SK-N-SH treated with all-trans-retinoic acid at 6 μM for 48 hours (cell line): ENCODE measurements around the gene ZNF212.
A peak's percentile ranks its signal among the peaks of the same experiment; 100 is the strongest.

ENCODE experiments used
- ATAC-seq: fragments of 200-7000 bp; cut with Tn5 transposase; 3 replicates; pipeline ENCODE4 v1.9.1; 2020; ENCODE audit warnings: mild to moderate bottlenecking, moderate library complexity
- BACH2 ChIP-seq: fragments of 250-450 bp; sonication (Bioruptor Pico); IDR thresholded peaks from 2 replicates; pipeline ENCODE4 v1.9.0; 2021; ENCODE audit warnings: mild to moderate bottlenecking, borderline replicate concordance
- CSDC2 ChIP-seq: fragments of 250-450 bp; sonication (Bioruptor Pico); IDR thresholded peaks from 2 replicates; pipeline ENCODE4 v1.5.0; 2020; ENCODE audit warnings: mild to moderate bottlenecking, moderate library complexity
- ESRRG ChIP-seq: fragments of 250-450 bp; sonication (Bioruptor Pico); IDR thresholded peaks from 2 replicates; pipeline ENCODE4 v1.6.1; 2021; ENCODE audit warnings: mild to moderate bottlenecking
- GLIS3 ChIP-seq: fragments of 250-450 bp; sonication (Bioruptor Pico); IDR thresholded peaks from 2 replicates; pipeline ENCODE4 v1.5.0; 2020; ENCODE audit warnings: mild to moderate bottlenecking, moderate library complexity
- ISL1 ChIP-seq: fragments of 250-450 bp; sonication (Bioruptor Pico); IDR thresholded peaks from 2 replicates; pipeline ENCODE4 v2.1.2; 2022; ENCODE audit warnings: mild to moderate bottlenecking, moderate library complexity
- PPARA ChIP-seq: fragments of 250-450 bp; sonication (Bioruptor Pico); IDR thresholded peaks from 2 replicates; pipeline ENCODE4 v1.5.0; 2020; ENCODE audit warnings: mild to moderate bottlenecking, borderline replicate concordance
- RARB ChIP-seq: fragments of 250-450 bp; sonication (Bioruptor Pico); IDR thresholded peaks from 2 replicates; pipeline ENCODE4 v1.8.0; 2021; ENCODE audit warnings: mild to moderate bottlenecking, moderate library complexity
- SNAI2 ChIP-seq: fragments of 250-450 bp; sonication (Bioruptor Pico); IDR thresholded peaks from 2 replicates; pipeline ENCODE4 v1.5.0; 2020; ENCODE audit warnings: mild to moderate bottlenecking, moderate library complexity
- TCF4 ChIP-seq: fragments of 250-450 bp; sonication (Bioruptor Pico); IDR thresholded peaks from 2 replicates; pipeline ENCODE4 v1.8.0; 2021; ENCODE audit warnings: mild to moderate bottlenecking, moderate library complexity, borderline replicate concordance
- ZC3H10 ChIP-seq: fragments of 250-450 bp; sonication (Bioruptor Pico); IDR thresholded peaks from 2 replicates; pipeline ENCODE4 v1.5.1; 2021; ENCODE audit warnings: mild to moderate bottlenecking, moderate library complexity
- ZFP3 ChIP-seq: fragments of 250-450 bp; sonication (Bioruptor Pico); IDR thresholded peaks from 2 replicates; pipeline ENCODE4 v1.5.0; 2020; ENCODE audit warnings: mild to moderate bottlenecking, moderate library complexity
- ZFP30 ChIP-seq: fragments of 450-650 bp; formaldehyde crosslinking; IDR thresholded peaks from 2 replicates; pipeline ENCODE4 v1.5.0; 2022; ENCODE audit warnings: mild to moderate bottlenecking, moderate library complexity
- ZNF565 ChIP-seq: fragments of 450-650 bp; formaldehyde crosslinking; conservative IDR thresholded peaks from 2 replicates; pipeline ENCODE4 v1.5.0; 2020; ENCODE audit warnings: low read depth, mild to moderate bottlenecking, moderate library complexity
- ZNF8 ChIP-seq: fragments of 450-650 bp; formaldehyde crosslinking; IDR thresholded peaks from 2 replicates; pipeline ENCODE4 v1.5.0; 2020; ENCODE audit warnings: mild to moderate bottlenecking, moderate library complexity
- TF ChIP-seq, protein P1 (sequence below): fragments of 250-450 bp; sonication (Bioruptor Pico); IDR thresholded peaks from 2 replicates; pipeline ENCODE4 v1.5.1; 2020; ENCODE audit warnings: low read depth, mild to moderate bottlenecking, moderate library complexity
- TF ChIP-seq, protein P2 (sequence below): fragments of 250-450 bp; sonication (Bioruptor Pico); IDR thresholded peaks from 2 replicates; pipeline ENCODE4 v1.5.0; 2020; ENCODE audit warnings: mild to moderate bottlenecking, moderate library complexity
- TF ChIP-seq, protein P3 (sequence below): fragments of 250-450 bp; sonication (Bioruptor Pico); IDR thresholded peaks from 2 replicates; pipeline ENCODE4 v1.8.0; 2021; ENCODE audit warnings: low read depth, mild to moderate bottlenecking, moderate library complexity, borderline replicate concordance

The ZNF212 gene

DNA sequence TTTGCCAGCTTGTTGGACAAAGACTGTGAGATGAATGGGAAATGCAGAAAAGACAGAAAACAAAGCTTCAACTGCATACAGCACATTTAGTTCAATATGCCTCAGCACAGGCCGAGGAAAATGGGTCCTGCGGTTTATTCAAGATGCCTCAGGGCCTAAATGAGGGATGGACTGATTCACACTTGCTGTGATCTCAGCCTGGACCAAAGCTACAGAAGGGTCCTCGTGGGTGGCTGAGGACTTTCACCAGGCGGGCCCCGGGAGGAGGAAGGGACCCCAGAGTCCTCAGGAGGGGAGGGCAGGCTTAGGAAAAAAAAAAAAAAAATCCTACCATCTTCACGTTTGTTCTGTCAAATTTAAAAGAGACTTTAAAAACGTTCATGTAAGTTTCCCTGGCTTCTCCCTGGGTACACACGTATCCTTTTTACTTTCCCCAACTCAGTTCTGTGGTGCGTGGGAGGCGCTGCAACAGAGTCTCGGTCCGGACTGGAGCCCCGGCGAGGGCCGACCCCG lies 21.9 kb downstream of the ZNF212 start:
- TF ChIP-seq GLIS3 (CRISPR knock-in tag): 0 out of 2 replicates have a peak, but pooled peaks have one; percentile 28
- TF ChIP-seq PPARA: no peak
- no peak for TF ChIP-seq ESRRG (CRISPR knock-in tag)
- TF ChIP-seq SNAI2 (CRISPR knock-in tag): no peak
- TF ChIP-seq, all 23 proteins: peak for 1

DNA sequence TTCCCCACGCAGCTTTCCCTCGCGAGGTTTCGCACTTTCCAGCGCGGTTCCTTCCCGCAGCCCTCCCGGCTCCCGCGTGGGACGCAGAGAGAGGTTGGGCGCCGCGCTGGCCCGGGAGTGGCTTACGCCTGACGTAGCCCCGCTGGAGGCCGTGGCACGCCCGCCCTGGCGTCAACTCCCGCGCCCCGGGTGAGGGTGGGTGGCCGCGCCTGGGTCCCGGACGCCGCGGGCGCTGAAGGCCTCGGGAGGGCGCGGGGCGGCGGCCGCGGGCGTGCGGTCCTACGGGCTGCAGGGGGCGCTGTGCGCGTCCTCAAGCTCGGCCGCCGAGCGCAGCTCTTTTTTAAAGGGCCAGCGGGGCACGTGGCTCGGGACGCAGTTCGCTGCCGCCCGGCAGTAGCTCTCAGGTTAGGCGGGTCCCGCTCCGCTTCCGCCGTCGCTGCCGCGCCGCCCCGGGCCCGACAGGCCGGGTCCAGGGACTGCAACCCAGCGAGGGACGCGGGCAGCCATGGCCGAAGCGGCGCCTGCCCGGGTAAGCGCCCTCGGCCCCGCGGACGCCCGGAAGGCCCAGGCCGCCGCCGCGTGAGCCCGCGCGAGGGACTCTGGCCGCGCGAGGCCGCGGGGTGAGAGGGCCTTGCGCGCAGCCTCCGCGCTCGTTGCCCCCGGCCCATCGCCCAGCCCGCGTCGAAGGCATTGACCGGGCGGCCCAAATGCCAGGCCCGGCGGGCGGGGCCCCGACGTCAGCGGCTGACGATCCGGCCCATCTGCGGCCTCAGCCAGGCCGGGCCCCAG lies 22.6 kb downstream of the ZNF212 start, which contains the start of gene ZNF783:
Gene ZNF783 (plus strand): TSS at position 368 of the 789 bp plus-strand sequence. CDS start 138 bp downstream, at position 506.
- peak; percentile 94 for ATAC-seq
- TF ChIP-seq CSDC2 (CRISPR knock-in tag): peak; percentile 93
- 0 out of 2 replicates have a peak, but pooled peaks have one; percentile 46 for TF ChIP-seq SNAI2 (CRISPR knock-in tag)
- peak; percentile 15; the same call in 1 of the 2 replicates for TF ChIP-seq ISL1
- peak; percentile 63 for TF ChIP-seq ZFP3 (CRISPR knock-in tag)
- TF ChIP-seq, protein P1, sequence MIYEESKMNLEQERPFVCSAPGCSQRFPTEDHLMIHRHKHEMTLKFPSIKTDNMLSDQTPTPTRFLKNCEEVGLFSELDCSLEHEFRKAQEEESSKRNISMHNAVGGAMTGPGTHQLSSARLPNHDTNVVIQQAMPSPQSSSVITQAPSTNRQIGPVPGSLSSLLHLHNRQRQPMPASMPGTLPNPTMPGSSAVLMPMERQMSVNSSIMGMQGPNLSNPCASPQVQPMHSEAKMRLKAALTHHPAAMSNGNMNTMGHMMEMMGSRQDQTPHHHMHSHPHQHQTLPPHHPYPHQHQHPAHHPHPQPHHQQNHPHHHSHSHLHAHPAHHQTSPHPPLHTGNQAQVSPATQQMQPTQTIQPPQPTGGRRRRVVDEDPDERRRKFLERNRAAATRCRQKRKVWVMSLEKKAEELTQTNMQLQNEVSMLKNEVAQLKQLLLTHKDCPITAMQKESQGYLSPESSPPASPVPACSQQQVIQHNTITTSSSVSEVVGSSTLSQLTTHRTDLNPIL (CRISPR knock-in tag): no peak
- 0 out of 2 replicates have a peak, but pooled peaks have one; percentile 59 for TF ChIP-seq ZC3H10 (CRISPR knock-in tag)
- no peak for TF ChIP-seq TCF4 (CRISPR knock-in tag)
- TF ChIP-seq, protein P2, sequence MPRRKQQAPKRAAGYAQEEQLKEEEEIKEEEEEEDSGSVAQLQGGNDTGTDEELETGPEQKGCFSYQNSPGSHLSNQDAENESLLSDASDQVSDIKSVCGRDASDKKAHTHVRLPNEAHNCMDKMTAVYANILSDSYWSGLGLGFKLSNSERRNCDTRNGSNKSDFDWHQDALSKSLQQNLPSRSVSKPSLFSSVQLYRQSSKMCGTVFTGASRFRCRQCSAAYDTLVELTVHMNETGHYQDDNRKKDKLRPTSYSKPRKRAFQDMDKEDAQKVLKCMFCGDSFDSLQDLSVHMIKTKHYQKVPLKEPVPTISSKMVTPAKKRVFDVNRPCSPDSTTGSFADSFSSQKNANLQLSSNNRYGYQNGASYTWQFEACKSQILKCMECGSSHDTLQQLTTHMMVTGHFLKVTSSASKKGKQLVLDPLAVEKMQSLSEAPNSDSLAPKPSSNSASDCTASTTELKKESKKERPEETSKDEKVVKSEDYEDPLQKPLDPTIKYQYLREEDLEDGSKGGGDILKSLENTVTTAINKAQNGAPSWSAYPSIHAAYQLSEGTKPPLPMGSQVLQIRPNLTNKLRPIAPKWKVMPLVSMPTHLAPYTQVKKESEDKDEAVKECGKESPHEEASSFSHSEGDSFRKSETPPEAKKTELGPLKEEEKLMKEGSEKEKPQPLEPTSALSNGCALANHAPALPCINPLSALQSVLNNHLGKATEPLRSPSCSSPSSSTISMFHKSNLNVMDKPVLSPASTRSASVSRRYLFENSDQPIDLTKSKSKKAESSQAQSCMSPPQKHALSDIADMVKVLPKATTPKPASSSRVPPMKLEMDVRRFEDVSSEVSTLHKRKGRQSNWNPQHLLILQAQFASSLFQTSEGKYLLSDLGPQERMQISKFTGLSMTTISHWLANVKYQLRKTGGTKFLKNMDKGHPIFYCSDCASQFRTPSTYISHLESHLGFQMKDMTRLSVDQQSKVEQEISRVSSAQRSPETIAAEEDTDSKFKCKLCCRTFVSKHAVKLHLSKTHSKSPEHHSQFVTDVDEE (CRISPR knock-in tag): peak; percentile 75
- TF ChIP-seq, all 23 proteins: peak for 6

More for the DNA sequence above, 21.9 kb downstream of the ZNF212 start:
- ATAC-seq: peak; percentile 27

DNA sequence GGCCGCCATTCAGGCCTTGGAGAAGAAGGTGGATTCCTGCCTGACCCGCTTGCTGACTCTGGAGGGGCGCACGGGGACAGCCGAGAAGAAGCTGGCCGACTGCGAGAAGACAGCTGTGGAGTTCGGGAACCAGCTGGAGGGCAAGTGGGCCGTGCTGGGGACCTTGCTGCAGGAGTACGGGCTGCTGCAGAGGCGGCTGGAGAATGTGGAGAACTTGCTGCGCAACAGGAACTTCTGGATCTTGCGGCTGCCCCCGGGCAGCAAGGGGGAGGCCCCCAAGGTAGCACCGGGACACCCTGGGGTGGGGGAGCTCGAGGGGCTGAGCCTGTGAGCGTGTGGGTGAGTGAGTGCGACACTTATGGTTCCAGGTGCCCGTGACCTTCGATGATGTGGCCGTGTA lies 27.0 kb downstream of the ZNF212 start:
- ATAC-seq: no peak

More for the DNA sequence above, 27.0 kb downstream of the ZNF212 start:
- TF ChIP-seq, protein P1 (CRISPR knock-in tag): no peak
- TF ChIP-seq ZNF565 (CRISPR knock-in tag) (no peak), ZFP30 (CRISPR knock-in tag) (no peak), BACH2 (CRISPR knock-in tag) (no peak), RARB (CRISPR knock-in tag) (no peak), PPARA (no peak), ESRRG (CRISPR knock-in tag) (no peak), TCF4 (CRISPR knock-in tag) (no peak), ISL1 (no peak), GLIS3 (CRISPR knock-in tag) (no peak), ZFP3 (CRISPR knock-in tag) (no peak), ZNF8 (CRISPR knock-in tag) (no peak)
- TF ChIP-seq, protein P2 (CRISPR knock-in tag): no peak
- TF ChIP-seq, protein P3, sequence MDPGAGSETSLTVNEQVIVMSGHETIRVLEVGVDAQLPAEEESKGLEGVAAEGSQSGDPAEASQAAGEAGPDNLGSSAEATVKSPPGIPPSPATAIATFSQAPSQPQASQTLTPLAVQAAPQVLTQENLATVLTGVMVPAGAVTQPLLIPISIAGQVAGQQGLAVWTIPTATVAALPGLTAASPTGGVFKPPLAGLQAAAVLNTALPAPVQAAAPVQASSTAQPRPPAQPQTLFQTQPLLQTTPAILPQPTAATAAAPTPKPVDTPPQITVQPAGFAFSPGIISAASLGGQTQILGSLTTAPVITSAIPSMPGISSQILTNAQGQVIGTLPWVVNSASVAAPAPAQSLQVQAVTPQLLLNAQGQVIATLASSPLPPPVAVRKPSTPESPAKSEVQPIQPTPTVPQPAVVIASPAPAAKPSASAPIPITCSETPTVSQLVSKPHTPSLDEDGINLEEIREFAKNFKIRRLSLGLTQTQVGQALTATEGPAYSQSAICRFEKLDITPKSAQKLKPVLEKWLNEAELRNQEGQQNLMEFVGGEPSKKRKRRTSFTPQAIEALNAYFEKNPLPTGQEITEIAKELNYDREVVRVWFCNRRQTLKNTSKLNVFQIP (CRISPR knock-in tag): no peak
